ENCODE measurements around the gene PTGS1.

The PTGS1 gene

GRCh38 chr9:122386311-122386872 lies 15.6 kb downstream of the PTGS1 start (continued):
- no peak for TF ChIP-seq PRDM2 (tag by site-specific recombination; IDR thresholded peaks at IDR 0.05; ENCODE audit: borderline replicate concordance)
- TF ChIP-seq GFI1B (tag by site-specific recombination; IDR thresholded peaks at IDR 0.05), result no peak

GRCh38 chr9:122387536-122387935 lies 16.7 kb downstream of the PTGS1 start:
- H3K4me3 ChIP-seq (ENCODE audit: low read depth, low read length), result no peak overlapping the region
- POLR2A ChIA-PET, result no interaction called here
- no peak overlapping the region for H3K27ac ChIP-seq (ENCODE audit: extremely low read depth, low read depth, low read length)
- TF ChIP-seq ZSCAN16 (tag by site-specific recombination; IDR thresholded peaks at IDR 0.05), result no peak
- TF ChIP-seq ZNF423 (tag by site-specific recombination; IDR thresholded peaks at IDR 0.05), result no peak
- TF ChIP-seq ZBTB17 (tag by site-specific recombination; IDR thresholded peaks at IDR 0.05), result no peak
- TF ChIP-seq ZBTB10 (tag by site-specific recombination; IDR thresholded peaks at IDR 0.05), result no peak
- no peaks in the 10 kb centered on the region for H3K4me1 ChIP-seq (ENCODE audit: control insufficient read depth, insufficient read depth, low read length)
- H3K36me3 ChIP-seq (ENCODE audit: control insufficient read depth in 2 of 2, insufficient read depth in 1 of 2, low read length in 2 of 2), result no peaks in the 10 kb centered on the region
- CTCF ChIA-PET, result interaction anchor here (0.6 to 0.9 kb wide), 2 partner anchors 94 to 106 kb away, joined by 3 to 4 read pairs; no protein-coding TSS in a partner anchor
- no peaks in the 10 kb centered on the region for H3K9me3 ChIP-seq (ENCODE audit: control insufficient read depth, insufficient read depth, low read depth, low read length)

- Histone ChIP-seq H3K4me1 (ENCODE audit: control insufficient read depth, insufficient read depth, low read length) (no peaks in the 10 kb centered on the region), H3K36me3 (ENCODE audit: control insufficient read depth in 2 of 2, insufficient read depth in 1 of 2, low read length in 2 of 2) (no peaks in the 10 kb centered on the region), H3K9me3 (ENCODE audit: control insufficient read depth, insufficient read depth, low read depth, low read length) (no peaks in the 10 kb centered on the region), H3K27ac (ENCODE audit: extremely low read depth, low read depth, low read length) (no peak overlapping the region), H3K4me3 (ENCODE audit: low read depth, low read length) (no peak overlapping the region)
- POLR2A ChIA-PET, result no interaction called here
- CTCF ChIA-PET, result interaction anchor here (1.3 kb wide), 1 partner anchor 264 kb away, joined by 3 read pairs; no protein-coding TSS in a partner anchor
- no peak for TF ChIP-seq ZNF48 (tag by site-specific recombination; IDR thresholded peaks at IDR 0.05)
- TF ChIP-seq OVOL3 (tag by site-specific recombination; IDR thresholded peaks at IDR 0.05), result no peak
These were observed 18.4 kb downstream of the PTGS1 start for GRCh38 chr9:122389195-122389594.

- Histone ChIP-seq H3K4me3 (ENCODE audit: low read depth, low read length) (no peak overlapping the region), H3K9me3 (ENCODE audit: control insufficient read depth, insufficient read depth, low read depth, low read length) (no peaks in the 10 kb centered on the region), H3K27ac (ENCODE audit: extremely low read depth, low read depth, low read length) (no peak overlapping the region), H3K4me1 (ENCODE audit: control insufficient read depth, insufficient read depth, low read length) (no peaks in the 10 kb centered on the region), H3K36me3 (ENCODE audit: control insufficient read depth in 2 of 2, insufficient read depth in 1 of 2, low read length in 2 of 2) (no peaks in the 10 kb centered on the region)
- ChIA-PET CTCF (interaction anchor here (0.6 to 0.7 kb wide), 2 partner anchors 40 to 1408 kb away, joined by 3 to 5 read pairs; no protein-coding TSS in a partner anchor), POLR2A (no interaction called here)
- TF ChIP-seq ZBTB7A (tag by site-specific recombination; IDR thresholded peaks at IDR 0.05; ENCODE audit: low read depth) (no peak), ZNF510 (tag by site-specific recombination; IDR thresholded peaks at IDR 0.05; ENCODE audit: insufficient replicate concordance) (no peak), ZNF175 (tag by site-specific recombination; IDR thresholded peaks at IDR 0.05) (no peak), ZNF785 (tag by site-specific recombination; IDR thresholded peaks at IDR 0.05) (no peak)
These were observed 19.1 kb downstream of the PTGS1 start for GRCh38 chr9:122389799-122390481.
